ENCODE measurements around the gene PHLDA3. TPM values are rescaled to one million over a fixed set of nuclear protein-coding genes. Genes with fewer than 3 reads are reported as not detected.

PHLDA3 gene
- total RNA-seq, 1 donor from 2014 or later = 150 TPM

- Mint-ChIP-seq H3K9me3 (ENCODE audit: unreplicated experiment) (peaks cover 3% of the 10 kb centered on the region), H3K27ac (ENCODE audit: unreplicated experiment) (no peak overlapping the region), H3K36me3 (ENCODE audit: low read depth, unreplicated experiment) (no peaks in the 10 kb centered on the region), H3K4me1 (ENCODE audit: low read depth, unreplicated experiment) (peaks cover 5% of the 10 kb centered on the region), H3K27me3 (ENCODE audit: low read depth, unreplicated experiment) (peaks cover 20% of the 10 kb centered on the region), H3K4me3 (ENCODE audit: unreplicated experiment) (no peak overlapping the region)
- H3K4me1 ChIP-seq (ENCODE audit: insufficient read depth, low read length) = no peaks in the 10 kb centered on the region
- FAIRE-seq = no peak
- TF ChIP-seq CTCF (IDR thresholded peaks at IDR 0.05; ENCODE audit: insufficient read depth, low read depth, low read length) (no peak), EZH2 (IDR thresholded peaks at IDR 0.05; ENCODE audit: insufficient read depth, low read length) (no peak)
- H3K79me2 ChIP-seq (ENCODE audit: insufficient read depth, low read length) = no peaks in the 10 kb centered on the region
- H3K36me3 ChIP-seq (ENCODE audit: insufficient read depth, low read length) = no peaks in the 10 kb centered on the region
- no peaks in the 10 kb centered on the region for H4K20me1 ChIP-seq (ENCODE audit: insufficient read depth, low read length)
- H2AFZ ChIP-seq (ENCODE audit: low read depth, low read length) = no peak overlapping the region
- no peak overlapping the region for H3K4me2 ChIP-seq (ENCODE audit: low read length)
- H3K27me3 ChIP-seq (ENCODE audit: insufficient read depth, low read length) = no peaks in the 10 kb centered on the region
- H3K9ac ChIP-seq (ENCODE audit: low read length) = no peak overlapping the region
- DNase-seq (ENCODE audit: low read depth) = no peak
- H3K27ac ChIP-seq (ENCODE audit: low read depth, low read length) = no peak overlapping the region
- H3K9me3 ChIP-seq (ENCODE audit: insufficient read depth, low read depth, low read length) = peaks cover 5% of the 10 kb centered on the region
- no peak overlapping the region for H3K4me3 ChIP-seq (ENCODE audit: insufficient read depth, low read depth, low read length)
These were observed 42.3 kb downstream of the PHLDA3 start for GRCh38 chr1:201426479-201427310.

DNA sequence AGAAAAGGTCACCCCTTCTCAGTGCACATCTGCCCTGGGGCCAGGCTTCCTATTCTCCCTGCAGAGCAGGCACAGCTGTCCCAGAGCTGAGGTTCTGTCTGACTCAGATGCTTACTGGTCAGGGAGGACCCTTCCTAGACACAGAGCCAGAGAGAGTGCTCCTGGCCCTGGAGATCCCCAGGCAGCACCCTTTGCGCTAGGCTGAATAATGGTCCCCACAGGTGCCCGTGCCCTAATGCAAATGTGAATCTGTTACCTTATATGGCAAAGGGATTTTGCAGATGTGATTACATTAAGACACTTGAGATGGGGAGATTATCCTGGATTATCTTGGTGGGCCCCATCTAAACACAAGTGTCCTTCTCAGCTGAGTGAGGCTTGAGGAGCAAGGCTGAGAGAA is 44.8 kb downstream of the PHLDA3 start:
- H3K79me2 ChIP-seq (ENCODE audit: insufficient read depth, low read length) = no peaks in the 10 kb centered on the region
- H3K27me3 ChIP-seq (ENCODE audit: insufficient read depth, low read length) = no peaks in the 10 kb centered on the region
- H3K9me3 ChIP-seq (ENCODE audit: insufficient read depth, low read depth, low read length) = peaks cover 5% of the 10 kb centered on the region
- H3K36me3 Mint-ChIP-seq (ENCODE audit: low read depth, unreplicated experiment) = no peaks in the 10 kb centered on the region
- no peak overlapping the region for H2AFZ ChIP-seq (ENCODE audit: low read depth, low read length)
- peaks cover 13% of the 10 kb centered on the region for H3K4me1 Mint-ChIP-seq (ENCODE audit: low read depth, unreplicated experiment)
- peaks cover 27% of the 10 kb centered on the region for H3K27me3 Mint-ChIP-seq (ENCODE audit: low read depth, unreplicated experiment)
- no peak overlapping the region for H3K9ac ChIP-seq (ENCODE audit: low read length)
- no peaks in the 10 kb centered on the region for H4K20me1 ChIP-seq (ENCODE audit: insufficient read depth, low read length)
- FAIRE-seq = no peak
- peaks cover 3% of the 10 kb centered on the region for H3K9me3 Mint-ChIP-seq (ENCODE audit: unreplicated experiment)
- TF ChIP-seq EZH2 (IDR thresholded peaks at IDR 0.05; ENCODE audit: insufficient read depth, low read length) (no peak), CTCF (IDR thresholded peaks at IDR 0.05; ENCODE audit: insufficient read depth, low read depth, low read length) (no peak)
- no peaks in the 10 kb centered on the region for H3K36me3 ChIP-seq (ENCODE audit: insufficient read depth, low read length)
- H3K4me3 ChIP-seq (ENCODE audit: insufficient read depth, low read depth, low read length) = no peak overlapping the region
- H3K27ac ChIP-seq (ENCODE audit: low read depth, low read length) = no peak overlapping the region
- H3K4me3 Mint-ChIP-seq (ENCODE audit: unreplicated experiment) = no peak overlapping the region
- no peak overlapping the region for H3K27ac Mint-ChIP-seq (ENCODE audit: unreplicated experiment)
- no peak overlapping the region for H3K4me2 ChIP-seq (ENCODE audit: low read length)
- no peak for DNase-seq (ENCODE audit: low read depth)
- no peaks in the 10 kb centered on the region for H3K4me1 ChIP-seq (ENCODE audit: insufficient read depth, low read length)

GRCh38 chr1:201423655-201424054 is 45.3 kb downstream of the PHLDA3 start:
- H3K79me2 ChIP-seq (ENCODE audit: insufficient read depth, low read length) = no peaks in the 10 kb centered on the region
- no peak overlapping the region for H2AFZ ChIP-seq (ENCODE audit: low read depth, low read length)
- no peaks in the 10 kb centered on the region for H4K20me1 ChIP-seq (ENCODE audit: insufficient read depth, low read length)
- TF ChIP-seq EZH2 (IDR thresholded peaks at IDR 0.05; ENCODE audit: insufficient read depth, low read length) = no peak
- H3K4me1 ChIP-seq (ENCODE audit: insufficient read depth, low read length) = no peaks in the 10 kb centered on the region
- Mint-ChIP-seq H3K4me1 (ENCODE audit: low read depth, unreplicated experiment) (peaks cover 13% of the 10 kb centered on the region), H3K36me3 (ENCODE audit: low read depth, unreplicated experiment) (no peaks in the 10 kb centered on the region), H3K4me3 (ENCODE audit: unreplicated experiment) (no peak overlapping the region), H3K27ac (ENCODE audit: unreplicated experiment) (no peak overlapping the region), H3K27me3 (ENCODE audit: low read depth, unreplicated experiment) (peaks cover 28% of the 10 kb centered on the region), H3K9me3 (ENCODE audit: unreplicated experiment) (peaks cover 3% of the 10 kb centered on the region)
- no peak overlapping the region for H3K27ac ChIP-seq (ENCODE audit: low read depth, low read length)
- H3K36me3 ChIP-seq (ENCODE audit: insufficient read depth, low read length) = no peaks in the 10 kb centered on the region
- no peak overlapping the region for H3K4me2 ChIP-seq (ENCODE audit: low read length)
- peaks cover 5% of the 10 kb centered on the region for H3K9me3 ChIP-seq (ENCODE audit: insufficient read depth, low read depth, low read length)
- H3K27me3 ChIP-seq (ENCODE audit: insufficient read depth, low read length) = no peaks in the 10 kb centered on the region
- H3K9ac ChIP-seq (ENCODE audit: low read length) = no peak overlapping the region
- FAIRE-seq (no peak), DNase-seq (ENCODE audit: low read depth) (no peak)
- no peak overlapping the region for H3K4me3 ChIP-seq (ENCODE audit: insufficient read depth, low read depth, low read length)

Data from astrocyte (in vitro differentiated cells and primary cell).